C4-2B (cell line): ENCODE results near the gene NANS.

Experiments used
- CTCF ChIP-seq: fragments of 450-650 bp; conservative IDR thresholded peaks from 2 replicates; pipeline ENCODE4 v1.5.1; 2017; ENCODE audit warnings: mild to moderate bottlenecking
- ZFX ChIP-seq: fragments of 450-650 bp; IDR thresholded peaks from 2 replicates; pipeline ENCODE4 v1.6.1; 2017

DNA sequence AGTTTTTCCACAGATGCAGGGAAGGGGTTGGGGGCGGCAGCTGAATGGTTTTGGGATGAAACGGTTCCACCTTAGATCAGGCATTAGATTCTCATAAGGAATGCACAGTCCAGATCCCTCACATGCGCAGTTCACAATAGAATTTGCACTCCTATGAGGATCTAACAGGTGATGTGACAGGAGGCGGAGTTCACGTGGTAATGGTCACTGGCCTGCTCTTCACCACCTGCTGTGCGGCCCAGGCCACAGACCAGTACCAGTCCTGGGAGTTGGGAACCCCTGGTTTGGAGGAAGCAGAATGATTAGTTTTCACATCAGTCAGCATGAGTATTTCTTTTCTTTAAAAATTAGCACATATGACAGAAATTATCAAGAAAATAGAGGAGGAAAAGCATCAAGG lies 47.1 kb upstream of the NANS start:
- TF ChIP-seq CTCF (no peak), ZFX (no peak)
